SJCRH30 (cell line): Measurements from ENCODE around the gene UGP2. TPM values are rescaled to one million over a fixed set of nuclear protein-coding genes. Genes with fewer than 3 reads are reported as not detected.
A peak's percentile ranks its signal among the peaks of the same experiment; 100 is the strongest.
"Not testable (repeated sequence)": the region's sequence is repeated elsewhere in the genome, so short reads cannot be mapped to it uniquely, and the experiment has no call there.

ENCODE experiments used
- DNase-seq, 2 experiments: peaks; one replicate each; pipeline ENCODE4 v3.0.0-alpha.2; 2015 to 2020
- H3K27ac ChIP-seq: fragments of 250-450 bp; sonication (Bioruptor Pico); 2 replicates; pipeline ENCODE4 v1.5.1; 2020; ENCODE audit warnings: mild to moderate bottlenecking, moderate library complexity
- H3K27me3 ChIP-seq: fragments of 250-450 bp; sonication (Bioruptor Pico); 2 replicates; pipeline ENCODE4 v1.5.1; 2020; ENCODE audit warnings: mild to moderate bottlenecking, moderate library complexity
- H3K36me3 ChIP-seq: fragments of 250-450 bp; sonication (Bioruptor Pico); 2 replicates; pipeline ENCODE4 v1.5.1; 2020; ENCODE audit warnings: mild to moderate bottlenecking, moderate library complexity
- H3K4me1 ChIP-seq: fragments of 250-450 bp; sonication (Bioruptor Pico); 2 replicates; pipeline ENCODE4 v1.5.1; 2020; ENCODE audit warnings: mild to moderate bottlenecking, moderate library complexity
- H3K4me3 ChIP-seq: fragments of 250-450 bp; sonication (Bioruptor Pico); 2 replicates; pipeline ENCODE4 v1.5.1; 2020; ENCODE audit warnings: mild to moderate bottlenecking, moderate library complexity
- H3K9me3 ChIP-seq: fragments of 250-450 bp; sonication (Bioruptor Pico); replicated peaks from 2 replicates; pipeline ENCODE4 v1.5.1; 2020; ENCODE audit warnings: mild to moderate bottlenecking, moderate library complexity
- total RNA-seq: library from RNA; depleted of rRNA; stranded (reverse); fragments of >200 nt; shearing (Covaris generic); gene quantifications from 2 replicates; pipeline ENCODE4 v1.2.3, GENCODE V29; 2014

UGP2 gene
- total RNA-seq, 1 experiment from 2014 or later = 144 TPM

- Histone ChIP-seq H3K9me3 (no peaks in the 10 kb centered on the region), H3K4me3 (no peak overlapping the region), H3K4me1 (no peaks in the 10 kb centered on the region), H3K27me3 (no peaks in the 10 kb centered on the region), H3K27ac (no peak overlapping the region), H3K36me3 (peaks cover 70% of the 10 kb centered on the region)
- DNase-seq = no peak
These were observed 40.9 kb downstream of the UGP2 start for GRCh38 chr2:63882395-63883105.

GRCh38 chr2:63886445-63886844, 44.7 kb downstream of the UGP2 start:
- H3K27me3 ChIP-seq = no peaks in the 10 kb centered on the region
- peaks cover 84% of the 10 kb centered on the region for H3K36me3 ChIP-seq
- H3K9me3 ChIP-seq = no peaks in the 10 kb centered on the region
- no peak overlapping the region for H3K4me3 ChIP-seq
- no peak overlapping the region for H3K27ac ChIP-seq
- no peak for DNase-seq
- peaks cover 5% of the 10 kb centered on the region; the same call in 1 of the 2 replicates for H3K4me1 ChIP-seq

GRCh38 chr2:63888053-63888452, 46.4 kb downstream of the UGP2 start:
- no peak for DNase-seq
- Histone ChIP-seq H3K9me3 (no peaks in the 10 kb centered on the region), H3K4me3 (no peak overlapping the region), H3K4me1 (peaks cover 5% of the 10 kb centered on the region; the same call in 1 of the 2 replicates), H3K27ac (no peak overlapping the region), H3K36me3 (peaks cover 83% of the 10 kb centered on the region), H3K27me3 (no peaks in the 10 kb centered on the region)

- DNase-seq = peak; percentile 51 to 86
- H3K4me3 ChIP-seq = no peak overlapping the region
- H3K9me3 ChIP-seq = no peaks in the 10 kb centered on the region
- no peaks in the 10 kb centered on the region for H3K27me3 ChIP-seq
- H3K27ac ChIP-seq = no peak overlapping the region
- H3K4me1 ChIP-seq = peaks cover 5% of the 10 kb centered on the region; the same call in 1 of the 2 replicates
- peaks cover 83% of the 10 kb centered on the region for H3K36me3 ChIP-seq
These were observed 47.0 kb downstream of the UGP2 start for GRCh38 chr2:63888490-63889402.

GRCh38 chr2:63890678-63891077, 49.0 kb downstream of the UGP2 start:
- Histone ChIP-seq H3K36me3 (peaks cover 76% of the 10 kb centered on the region), H3K27ac (no peak overlapping the region), H3K4me3 (no peak overlapping the region), H3K27me3 (no peaks in the 10 kb centered on the region), H3K9me3 (no peaks in the 10 kb centered on the region), H3K4me1 (peaks cover 5% of the 10 kb centered on the region; the same call in 1 of the 2 replicates)
- DNase-seq = no peak

GRCh38 chr2:63891488-63892030, 49.9 kb downstream of the UGP2 start:
- peaks cover 78% of the 10 kb centered on the region for H3K36me3 ChIP-seq
- H3K4me3 ChIP-seq = no peak overlapping the region

GRCh38 chr2:63893163-63893562, 51.5 kb downstream of the UGP2 start:
- H3K4me3 ChIP-seq = no peak overlapping the region
- H3K27ac ChIP-seq = no peak overlapping the region
- H3K9me3 ChIP-seq = no peaks in the 10 kb centered on the region
- no peaks in the 10 kb centered on the region for H3K27me3 ChIP-seq
- DNase-seq = peak in 1 of 2 experiments; percentile 10
- H3K4me1 ChIP-seq = peaks cover 5% of the 10 kb centered on the region; the same call in 1 of the 2 replicates
- peaks cover 77% of the 10 kb centered on the region for H3K36me3 ChIP-seq

More at GRCh38 chr2:63891488-63892030, 49.9 kb downstream of the UGP2 start:
- Histone ChIP-seq H3K27ac (no peak overlapping the region), H3K9me3 (no peaks in the 10 kb centered on the region), H3K27me3 (no peaks in the 10 kb centered on the region), H3K4me1 (peaks cover 5% of the 10 kb centered on the region; the same call in 1 of the 2 replicates)
- DNase-seq = no peak

- H3K9me3 ChIP-seq = no peaks in the 10 kb centered on the region
- H3K27ac ChIP-seq = no peak overlapping the region
- no peaks in the 10 kb centered on the region for H3K4me1 ChIP-seq
- DNase-seq = no peak
- H3K4me3 ChIP-seq = no peak overlapping the region
- H3K27me3 ChIP-seq = no peaks in the 10 kb centered on the region
- H3K36me3 ChIP-seq = peaks cover 77% of the 10 kb centered on the region
These were observed 52.5 kb downstream of the UGP2 start for GRCh38 chr2:63894167-63894566.

- no peak for DNase-seq
- Histone ChIP-seq H3K36me3 (peaks cover 77% of the 10 kb centered on the region), H3K9me3 (peaks cover 11% of the 10 kb centered on the region; the same call in 1 of the 2 replicates), H3K27me3 (no peaks in the 10 kb centered on the region), H3K4me1 (no peaks in the 10 kb centered on the region), H3K4me3 (no peak overlapping the region), H3K27ac (no peak overlapping the region)
These were observed 57.1 kb downstream of the UGP2 start for GRCh38 chr2:63898839-63899238.

GRCh38 chr2:63899639-63900038, 57.9 kb downstream of the UGP2 start:
- Histone ChIP-seq H3K36me3 (peaks cover 76% of the 10 kb centered on the region), H3K9me3 (peaks cover 11% of the 10 kb centered on the region; the same call in 1 of the 2 replicates), H3K27ac (no peak overlapping the region), H3K4me3 (no peak overlapping the region), H3K4me1 (no peaks in the 10 kb centered on the region), H3K27me3 (no peaks in the 10 kb centered on the region)
- no peak for DNase-seq

GRCh38 chr2:63902149-63902548, 60.5 kb downstream of the UGP2 start:
- Histone ChIP-seq H3K4me1 (no peaks in the 10 kb centered on the region), H3K27me3 (no peaks in the 10 kb centered on the region), H3K36me3 (peaks cover 74% of the 10 kb centered on the region), H3K9me3 (peaks cover 11% of the 10 kb centered on the region; the same call in 1 of the 2 replicates), H3K4me3 (no peak overlapping the region), H3K27ac (no peak overlapping the region)
- no peak for DNase-seq

GRCh38 chr2:63903003-63903402, 61.3 kb downstream of the UGP2 start:
- Histone ChIP-seq H3K9me3 (peaks cover 11% of the 10 kb centered on the region; the same call in 1 of the 2 replicates), H3K36me3 (peaks cover 72% of the 10 kb centered on the region), H3K4me1 (no peaks in the 10 kb centered on the region), H3K27me3 (no peaks in the 10 kb centered on the region), H3K4me3 (no peak overlapping the region), H3K27ac (no peak overlapping the region)
- DNase-seq = peak in 1 of 2 experiments; percentile 13

GRCh38 chr2:63914311-63914710, 72.6 kb downstream of the UGP2 start:
- no peaks in the 10 kb centered on the region for H3K4me1 ChIP-seq
- peaks cover 57% of the 10 kb centered on the region for H3K36me3 ChIP-seq
- no peaks in the 10 kb centered on the region for H3K27me3 ChIP-seq
- no peak for DNase-seq
- 0 out of 2 replicates have a peak, but pooled peaks cover 2% of the 10 kb centered on the region for H3K9me3 ChIP-seq
- H3K27ac ChIP-seq = no peak overlapping the region
- no peak overlapping the region for H3K4me3 ChIP-seq

GRCh38 chr2:63926815-63927214, 85.1 kb downstream of the UGP2 start:
- H3K9me3 ChIP-seq = 0 out of 2 replicates have a peak, but pooled peaks cover 5% of the 10 kb centered on the region
- no peaks in the 10 kb centered on the region for H3K4me1 ChIP-seq
- no peaks in the 10 kb centered on the region for H3K27me3 ChIP-seq
- no peak overlapping the region for H3K4me3 ChIP-seq
- H3K27ac ChIP-seq = no peak overlapping the region
- no peak for DNase-seq
- H3K36me3 ChIP-seq = peaks cover 19% of the 10 kb centered on the region

- peaks cover 36% of the 10 kb centered on the region for H3K36me3 ChIP-seq
- H3K27me3 ChIP-seq, H3K4me1 ChIP-seq, H3K9me3 ChIP-seq, H3K27ac ChIP-seq, DNase-seq, H3K4me3 ChIP-seq: not testable (repeated sequence)
These were observed 90.4 kb downstream of the UGP2 start for GRCh38 chr2:63932104-63932503.
